Esophagus squamous epithelium (tissue), 5 donors: Measurements from ENCODE around the gene POLR2C. TPM values are rescaled to one million over a fixed set of nuclear protein-coding genes. Genes with fewer than 3 reads are reported as not detected.
"Not testable (repeated sequence)": the region's sequence is repeated elsewhere in the genome, so short reads cannot be mapped to it uniquely, and the experiment has no call there.

Source experiments
- DNase-seq: peaks from one replicate; lab custom pipeline; 2025; lab: John Stamatoyannopoulos, UW
- H3K27ac ChIP-seq, 4 donors: fragments of 200-600 bp; sonication (generic); one replicate each; pipeline ENCODE4 v1.5.1; 2016 to 2019; ENCODE audit warnings: mild to moderate bottlenecking in 1 of 4
- H3K27me3 ChIP-seq, 4 donors: fragments of 200-600 bp; sonication (generic); 1 replicate in 3 of 4; 2 replicates in 1 of 4; pipeline versions ENCODE4 v1.5.1 to v1.6.0; 2017 to 2021; ENCODE audit warnings: antibody characterized with exemption in 1 of 4
- H3K36me3 ChIP-seq, 3 donors: fragments of 200-600 bp; sonication (generic); one replicate each; pipeline ENCODE4 v1.5.1; 2016 to 2019
- H3K4me1 ChIP-seq, 3 donors: fragments of 200-600 bp; sonication (generic); one replicate each; pipeline ENCODE4 v1.5.1; 2017 to 2019
- H3K4me3 ChIP-seq, 4 donors: fragments of 200-600 bp; sonication (generic); 1 replicate in 3 of 4; 2 replicates in 1 of 4; pipeline ENCODE4 v1.5.1; 2016 to 2019; ENCODE audit warnings: mild to moderate bottlenecking in 2 of 4, moderate library complexity in 1 of 4
- H3K9me3 ChIP-seq, 3 donors: fragments of 200-600 bp; sonication (generic); one replicate each; pipeline ENCODE4 v1.5.1; 2016 to 2019
- POLR2A ChIP-seq, 4 donors: fragments of 450-650 bp; IDR thresholded peaks; one replicate each; pipeline ENCODE4 v1.6.1; 2017; ENCODE audit warnings: antibody characterized with exemption in 4 of 4, mild to moderate bottlenecking in 4 of 4, moderate library complexity in 3 of 4
- WGBS, 2 donors: methylation state at CpG; one replicate each; pipeline ENCODE4 v1.1.5; 2018; 5-methylcytosine and 5-hydroxymethylcytosine counted together
- intact Hi-C: fragments of 100-400 bp; cut with DNase I; formaldehyde crosslinking; loops from one replicate; pipeline ENCODE4 v1.15.0; 2022
- total RNA-seq, 4 donors: library from RNA; depleted of rRNA; stranded (reverse); fragments of >200 nt; gene quantifications; one replicate each; pipeline ENCODE4 v1.1.0, GENCODE V29; 2016
- TF ChIP-seq, protein P1 (sequence below), 6 experiments: fragments of 450-650 bp in 4 of 6; fragments of 200-600 bp in 2 of 6; sonication (generic) in 2 of 6; IDR thresholded peaks; one replicate each; pipeline ENCODE4 v1.5.1; 2016 to 2019; ENCODE audit warnings: antibody characterized with exemption in 6 of 6, mild to moderate bottlenecking in 4 of 6, moderate library complexity in 4 of 6
- donor health status: DM: yes; HTN: yes; CAD: no.

Gene POLR2C
- total RNA-seq, 4 donors from 2014 or later = 58.8 to 86.8 (median 71.1) TPM

DNA sequence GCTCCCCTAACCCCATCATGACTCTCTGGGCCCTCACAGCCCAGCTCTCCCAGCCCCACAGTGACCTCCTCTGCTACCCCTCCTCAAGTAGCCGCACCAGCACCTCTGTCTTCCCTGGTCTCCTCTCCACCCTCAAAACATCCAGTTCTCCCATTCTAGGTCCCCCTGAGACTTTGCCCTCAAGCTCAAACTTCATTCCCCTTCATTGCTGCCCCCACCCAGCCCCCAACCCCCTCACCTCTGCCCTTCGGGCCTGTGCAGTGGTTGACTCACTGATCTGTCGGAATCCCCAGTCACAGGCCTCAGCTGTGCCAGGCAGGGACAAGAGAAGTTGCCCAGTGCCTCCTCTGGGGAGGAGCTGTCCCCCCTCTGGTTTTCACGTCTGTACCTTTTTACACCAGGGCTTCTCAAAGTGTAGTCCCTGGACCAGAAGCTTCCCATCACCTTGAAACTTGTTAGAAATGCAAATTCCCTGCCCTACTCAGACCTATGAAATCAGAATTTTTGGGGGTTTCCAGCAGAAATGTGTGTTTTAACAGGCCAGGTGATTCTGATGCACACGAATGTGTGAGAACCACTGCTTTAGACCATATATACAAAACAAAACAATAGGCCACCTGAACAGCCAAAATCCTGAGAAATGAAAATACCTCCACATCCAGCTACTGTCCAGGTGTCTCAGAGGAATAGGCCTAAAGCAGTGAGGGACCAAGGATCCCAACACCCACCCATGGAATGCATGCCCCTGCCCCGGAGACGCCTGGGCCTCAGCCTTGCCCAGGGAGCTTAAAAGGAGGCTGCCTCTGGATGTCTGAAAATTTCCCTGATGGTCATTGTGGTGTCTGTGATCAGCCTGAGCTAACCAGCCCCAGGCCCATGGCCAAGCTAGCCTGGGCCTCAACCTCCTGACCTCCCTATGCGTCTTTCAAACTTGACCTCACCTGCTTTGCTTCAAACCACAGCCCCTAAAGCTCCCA lies 24.7 kb downstream of the POLR2C start:
- intact Hi-C loops = no loop called here
- TF ChIP-seq POLR2A (IDR thresholded peaks at IDR 0.05) = no peak
- TF ChIP-seq, protein P1, sequence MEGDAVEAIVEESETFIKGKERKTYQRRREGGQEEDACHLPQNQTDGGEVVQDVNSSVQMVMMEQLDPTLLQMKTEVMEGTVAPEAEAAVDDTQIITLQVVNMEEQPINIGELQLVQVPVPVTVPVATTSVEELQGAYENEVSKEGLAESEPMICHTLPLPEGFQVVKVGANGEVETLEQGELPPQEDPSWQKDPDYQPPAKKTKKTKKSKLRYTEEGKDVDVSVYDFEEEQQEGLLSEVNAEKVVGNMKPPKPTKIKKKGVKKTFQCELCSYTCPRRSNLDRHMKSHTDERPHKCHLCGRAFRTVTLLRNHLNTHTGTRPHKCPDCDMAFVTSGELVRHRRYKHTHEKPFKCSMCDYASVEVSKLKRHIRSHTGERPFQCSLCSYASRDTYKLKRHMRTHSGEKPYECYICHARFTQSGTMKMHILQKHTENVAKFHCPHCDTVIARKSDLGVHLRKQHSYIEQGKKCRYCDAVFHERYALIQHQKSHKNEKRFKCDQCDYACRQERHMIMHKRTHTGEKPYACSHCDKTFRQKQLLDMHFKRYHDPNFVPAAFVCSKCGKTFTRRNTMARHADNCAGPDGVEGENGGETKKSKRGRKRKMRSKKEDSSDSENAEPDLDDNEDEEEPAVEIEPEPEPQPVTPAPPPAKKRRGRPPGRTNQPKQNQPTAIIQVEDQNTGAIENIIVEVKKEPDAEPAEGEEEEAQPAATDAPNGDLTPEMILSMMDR (IDR thresholded peaks at IDR 0.05) = no peak
- DNase-seq = no peak
- H3K27ac ChIP-seq = peak overlapping the region; percentile 66 to 93 (median 86)
- 71 to 80% methylated on average over 8 of the region's 8 CpGs for WGBS, 2 donors
- H3K36me3 ChIP-seq = no peaks in the 10 kb centered on the region
- H3K9me3 ChIP-seq = no peaks in the 10 kb centered on the region
- H3K27me3 ChIP-seq = no peaks in the 10 kb centered on the region
- peaks cover 20 to 34% (median 25%) of the 10 kb centered on the region in 3 donors for H3K4me1 ChIP-seq
- peak overlapping the region; percentile 78 to 90 (median 82) for H3K4me3 ChIP-seq

GRCh38 chr16:57489229-57489628 lies 26.8 kb downstream of the POLR2C start:
- no peak overlapping the region for H3K4me3 ChIP-seq
- 87 to 90% methylated on average over 4 of the region's 5 CpGs for WGBS, 2 donors
- no peak for TF ChIP-seq POLR2A (IDR thresholded peaks at IDR 0.05)
- TF ChIP-seq, protein P1 (IDR thresholded peaks at IDR 0.05) = no peak
- intact Hi-C loops = no loop called here
- no peak for DNase-seq
- H3K4me1 ChIP-seq = peaks cover 19 to 27% (median 21%) of the 10 kb centered on the region in 3 donors
- H3K36me3 ChIP-seq = no peaks in the 10 kb centered on the region
- no peaks in the 10 kb centered on the region for H3K27me3 ChIP-seq
- no peak overlapping the region for H3K27ac ChIP-seq
- no peaks in the 10 kb centered on the region for H3K9me3 ChIP-seq

DNA sequence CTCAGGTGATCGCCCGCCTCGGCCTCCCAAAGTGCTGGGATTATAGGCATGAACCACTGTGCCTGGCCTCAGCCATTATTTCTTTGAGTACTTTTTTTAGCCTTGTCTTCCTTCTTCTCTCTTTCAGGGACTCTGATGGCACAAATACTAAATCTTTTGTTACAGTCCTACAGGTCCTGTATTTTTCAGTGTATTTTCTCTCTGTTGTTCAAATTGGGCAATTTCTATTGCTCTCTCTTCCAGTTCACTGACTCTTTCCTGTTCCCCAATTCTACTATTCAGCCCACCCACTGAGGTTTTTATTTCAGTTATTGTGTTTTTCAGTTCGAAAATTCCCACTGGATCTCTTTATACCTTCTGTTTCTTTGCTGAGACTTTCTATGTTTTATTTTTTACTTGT lies 31.3 kb downstream of the POLR2C start:
- TF ChIP-seq, protein P1 (IDR thresholded peaks at IDR 0.05) = no peak
- no peak for TF ChIP-seq POLR2A (IDR thresholded peaks at IDR 0.05)
- no peak for DNase-seq
- no peak overlapping the region for H3K4me3 ChIP-seq
- H3K27me3 ChIP-seq = peaks cover 0 to 4% (median 0%) of the 10 kb centered on the region in 4 donors
- 87% methylated on average over 4 of the region's 4 CpGs for WGBS, 2 donors
- intact Hi-C loops = no loop called here
- H3K36me3 ChIP-seq = no peaks in the 10 kb centered on the region
- H3K27ac ChIP-seq = no peak overlapping the region
- no peaks in the 10 kb centered on the region for H3K9me3 ChIP-seq
- no peaks in the 10 kb centered on the region for H3K4me1 ChIP-seq

GRCh38 chr16:57497121-57497520 lies 34.6 kb downstream of the POLR2C start:
- Histone ChIP-seq H3K36me3 (no peaks in the 10 kb centered on the region), H3K4me1 (no peaks in the 10 kb centered on the region), H3K27ac (no peak overlapping the region), H3K4me3 (no peak overlapping the region), H3K27me3 (peaks cover 0 to 4% (median 0%) of the 10 kb centered on the region in 4 donors), H3K9me3 (no peaks in the 10 kb centered on the region)
- DNase-seq = no peak
- WGBS, 2 donors = 76 to 80% methylated on average over 12 to 13 of the region's 13 CpGs
- no peak for TF ChIP-seq POLR2A (IDR thresholded peaks at IDR 0.05)
- TF ChIP-seq, protein P1 (IDR thresholded peaks at IDR 0.05) = no peak
- intact Hi-C loops = no loop called here

GRCh38 chr16:57498031-57498430 lies 35.6 kb downstream of the POLR2C start:
- TF ChIP-seq, protein P1 (IDR thresholded peaks at IDR 0.05) = no peak
- TF ChIP-seq POLR2A (IDR thresholded peaks at IDR 0.05) = no peak
- Histone ChIP-seq H3K27ac (no peak overlapping the region), H3K9me3 (no peaks in the 10 kb centered on the region), H3K27me3 (peaks cover 0 to 4% (median 0%) of the 10 kb centered on the region in 4 donors), H3K4me1 (no peaks in the 10 kb centered on the region), H3K4me3 (no peak overlapping the region), H3K36me3 (no peaks in the 10 kb centered on the region)
- intact Hi-C loops = no loop called here
- WGBS, 2 donors = 100% methylated on average over 1 of the region's 4 CpGs; no CpG with 5 or more reads in 1 of the 2 donors
- DNase-seq = no peak

DNA sequence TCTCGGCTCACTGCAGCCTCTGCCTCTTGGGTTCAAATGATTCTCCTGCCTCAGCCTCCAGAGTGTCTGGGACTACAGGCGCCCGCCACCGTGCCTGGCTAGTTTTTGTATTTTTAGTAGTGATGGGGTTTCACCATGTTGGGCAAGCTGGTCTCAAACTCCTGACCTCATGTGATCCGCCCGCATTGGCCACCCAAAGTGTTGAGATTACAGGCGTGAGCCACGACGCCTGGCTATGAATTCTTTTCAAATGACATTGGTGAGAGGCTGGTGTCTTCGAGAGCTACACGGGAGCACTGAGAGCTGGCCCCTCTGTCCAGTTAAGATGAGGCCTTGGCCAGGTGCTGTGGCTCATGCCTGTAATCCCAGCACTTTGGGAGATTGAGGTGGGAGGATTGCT lies 37.5 kb downstream of the POLR2C start:
- H3K4me1 ChIP-seq, H3K27ac ChIP-seq, H3K4me3 ChIP-seq, H3K36me3 ChIP-seq, H3K27me3 ChIP-seq, DNase-seq, H3K9me3 ChIP-seq, intact Hi-C loops: not testable (repeated sequence)
- WGBS, 2 donors = 89 to 91% methylated on average over 5 to 9 of the region's 11 CpGs
